GM19452 (cell line): ENCODE measurements around the gene SATB2.

Experiments
- ATAC-seq: cut with Tn5 transposase; IDR thresholded peaks from one replicate; pipeline ENCODE4 v1.9.1; 2021; ENCODE audit not compliant: unreplicated experiment

The SATB2 gene

DNA sequence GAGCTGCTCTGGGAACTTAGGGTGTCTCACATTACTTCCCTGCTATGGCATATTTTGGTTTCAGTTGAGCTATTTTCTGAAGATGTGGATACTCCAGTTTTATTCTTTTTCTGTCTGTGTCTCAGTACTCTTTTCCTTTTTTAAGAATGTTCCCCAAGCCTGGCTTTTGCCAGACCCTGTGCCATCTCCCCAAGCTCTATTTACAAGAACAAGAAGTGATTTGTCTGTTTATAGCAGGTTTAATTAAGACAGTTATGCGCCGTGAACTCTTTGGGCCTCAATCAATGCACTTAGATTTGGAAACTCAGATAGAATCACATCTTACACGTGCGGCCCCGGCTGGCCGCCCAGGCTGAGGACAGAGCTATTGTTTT, 8.9 kb upstream of the SATB2 start:
- ATAC-seq = no peak

DNA sequence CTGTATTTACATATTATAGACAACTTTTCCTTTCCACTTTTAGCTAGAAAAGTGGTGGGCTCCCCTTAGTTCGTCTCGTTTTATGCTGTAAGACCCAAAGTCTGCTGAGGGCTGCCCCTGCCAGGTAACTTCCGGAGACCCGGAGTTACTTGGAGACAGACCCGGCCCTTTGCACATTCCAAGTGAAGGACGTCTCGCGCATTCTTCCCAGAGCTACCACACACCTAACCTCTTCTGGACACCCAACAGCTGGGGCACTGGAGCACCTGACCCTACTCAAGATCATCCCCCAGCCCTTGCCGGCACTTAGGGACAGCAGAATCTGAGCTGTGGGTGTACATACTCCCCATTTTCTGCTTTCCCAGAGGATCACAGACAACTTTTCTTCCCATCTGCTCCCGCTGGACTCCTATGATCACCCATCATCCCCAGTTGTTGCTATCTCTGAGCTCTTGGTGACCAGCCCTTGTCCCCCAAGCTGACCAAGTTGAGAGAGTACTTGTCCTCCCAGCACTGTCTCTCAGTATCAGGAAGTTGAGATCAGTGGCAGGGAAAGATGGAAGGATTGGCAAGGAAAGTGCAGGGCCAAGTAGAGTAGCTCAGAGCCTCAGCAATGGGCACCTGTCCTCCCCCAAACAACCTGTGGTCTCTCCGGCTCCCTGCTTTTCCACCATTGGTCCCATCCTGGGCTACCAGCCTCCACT, 8.4 kb upstream of the SATB2 start:
- no peak for ATAC-seq

DNA sequence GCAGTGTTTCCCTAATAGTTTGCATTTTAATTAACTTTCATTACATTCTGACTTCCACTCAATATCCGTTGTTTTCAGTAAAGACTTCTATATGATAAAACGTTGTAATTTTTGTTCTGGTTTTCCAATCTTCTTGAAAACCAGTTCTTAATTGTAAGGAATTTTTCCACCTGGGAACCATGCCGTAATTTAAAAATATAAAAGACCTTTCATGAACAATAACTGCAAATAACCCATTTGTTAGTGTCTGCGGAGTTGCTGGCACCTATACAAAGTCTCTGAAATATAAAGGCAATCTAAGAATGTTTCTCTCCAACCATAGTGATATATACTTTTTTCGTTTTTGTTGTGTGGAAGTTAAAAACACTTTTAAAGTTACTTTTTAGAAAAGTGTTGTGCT, 7.7 kb upstream of the SATB2 start:
- ATAC-seq = no peak

DNA sequence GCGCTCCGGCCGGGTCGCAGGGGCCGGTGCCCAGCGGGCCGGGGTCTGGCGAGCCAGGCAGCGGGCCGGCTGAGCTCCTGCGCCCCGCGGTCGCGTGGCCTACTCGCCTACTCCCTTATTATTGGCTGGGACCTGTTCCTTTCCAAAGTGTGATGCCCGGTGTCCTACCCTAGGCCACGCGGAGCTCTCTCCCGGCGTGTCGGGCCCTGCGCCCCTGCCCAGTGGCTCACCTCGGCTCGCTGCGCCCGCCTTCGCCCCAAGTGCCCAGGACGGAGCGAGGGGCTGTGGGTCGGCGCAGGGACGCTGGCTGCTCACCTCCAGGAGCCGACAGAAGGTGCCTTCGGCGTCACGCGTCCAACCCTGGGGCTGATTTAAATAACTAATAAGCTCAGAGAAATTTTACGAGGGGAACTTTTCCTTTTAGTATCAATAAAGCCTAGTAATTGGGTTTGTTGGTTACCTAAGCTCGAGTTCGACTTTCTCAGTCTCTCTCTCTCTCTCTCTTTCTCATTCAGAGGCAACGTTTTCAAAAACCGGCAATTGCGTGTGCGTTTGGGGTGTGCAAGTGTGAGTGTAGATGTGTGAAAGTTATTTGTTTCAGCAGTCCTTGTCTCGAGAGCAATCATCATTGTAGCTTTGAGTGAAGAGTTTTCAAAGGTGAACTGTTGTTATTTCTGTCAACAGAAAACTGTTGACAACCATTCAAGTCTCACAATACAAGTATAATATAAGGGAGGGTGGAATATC, 7.0 kb upstream of the SATB2 start:
- no peak for ATAC-seq

DNA sequence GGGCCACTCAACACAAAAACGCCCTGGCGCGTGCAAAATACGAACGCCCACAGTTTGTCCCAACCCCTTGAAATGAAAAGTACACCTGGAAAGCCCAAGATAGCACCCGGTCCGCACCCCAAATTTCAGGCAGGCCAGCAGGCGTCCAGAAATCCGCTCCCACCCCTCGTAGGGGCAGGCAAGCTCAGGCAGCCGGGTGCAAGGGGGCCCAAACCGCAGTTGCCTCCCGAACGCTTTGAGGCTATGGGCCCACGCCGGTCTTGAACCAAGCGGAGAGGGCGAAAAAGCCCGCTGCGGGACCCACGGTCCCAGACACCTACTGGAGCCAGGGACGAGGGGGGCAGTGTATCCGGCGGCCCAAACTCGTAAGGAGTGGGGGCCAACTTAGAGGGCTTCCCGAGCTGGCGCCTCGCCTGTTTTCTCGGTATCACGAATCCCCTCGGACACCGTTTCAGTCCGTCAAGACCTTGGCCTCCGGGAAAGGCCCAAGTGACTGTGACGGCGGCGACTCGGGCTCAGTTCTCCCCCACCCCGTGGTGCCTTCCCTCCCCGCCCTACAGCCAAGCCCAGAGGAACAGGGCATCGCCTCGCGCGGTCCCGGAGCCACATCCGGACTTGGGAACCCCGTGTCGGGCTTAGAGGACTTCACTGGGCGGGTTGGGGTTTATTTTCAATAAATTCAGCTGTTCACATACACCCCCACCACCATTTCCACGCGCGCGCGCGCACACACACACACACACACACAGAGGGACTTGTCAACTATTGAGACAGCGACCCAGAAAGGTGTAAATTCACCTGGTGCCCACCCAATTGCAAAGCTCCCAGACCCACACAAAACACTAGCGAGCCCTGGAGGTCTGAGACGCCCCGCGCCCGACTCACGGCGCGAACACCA, 6.2 kb upstream of the SATB2 start:
- no peak for ATAC-seq

DNA sequence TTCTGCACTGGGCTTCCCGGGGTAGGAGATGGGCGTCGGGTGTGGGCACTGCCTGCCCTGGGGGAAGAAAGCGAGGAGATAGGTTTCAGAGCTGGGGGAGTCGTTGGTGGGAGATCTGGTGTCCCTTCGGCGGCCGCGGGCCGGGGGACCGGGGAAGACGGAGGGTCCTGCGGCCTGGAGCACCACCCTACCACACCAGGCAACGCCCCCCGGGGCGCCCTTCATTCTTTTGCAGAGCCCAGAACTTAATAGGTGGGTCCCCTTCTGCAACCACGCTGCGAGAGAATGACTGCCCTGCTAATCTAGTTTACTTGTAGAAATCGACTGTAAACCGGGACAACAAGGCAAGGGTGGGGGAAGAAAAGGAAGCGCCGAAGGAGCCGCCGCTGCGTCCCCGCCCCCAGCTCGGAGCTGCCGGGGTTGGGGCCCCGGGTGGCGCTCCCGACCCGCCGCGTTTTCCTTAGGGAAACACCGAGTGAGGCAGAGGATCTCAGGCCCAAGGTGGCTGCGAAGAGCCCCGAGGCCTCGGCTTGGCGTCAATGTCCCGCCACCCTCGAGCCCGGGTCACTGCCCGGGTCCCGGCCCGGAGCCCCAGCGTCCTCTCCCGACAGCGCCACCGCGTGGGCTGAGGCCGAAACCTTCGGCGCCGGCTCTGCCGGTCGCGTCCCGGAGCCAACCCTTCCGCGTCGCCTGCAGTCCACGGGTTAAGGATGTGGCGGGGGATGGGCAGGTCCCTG, 5.4 kb upstream of the SATB2 start:
- ATAC-seq = no peak

DNA sequence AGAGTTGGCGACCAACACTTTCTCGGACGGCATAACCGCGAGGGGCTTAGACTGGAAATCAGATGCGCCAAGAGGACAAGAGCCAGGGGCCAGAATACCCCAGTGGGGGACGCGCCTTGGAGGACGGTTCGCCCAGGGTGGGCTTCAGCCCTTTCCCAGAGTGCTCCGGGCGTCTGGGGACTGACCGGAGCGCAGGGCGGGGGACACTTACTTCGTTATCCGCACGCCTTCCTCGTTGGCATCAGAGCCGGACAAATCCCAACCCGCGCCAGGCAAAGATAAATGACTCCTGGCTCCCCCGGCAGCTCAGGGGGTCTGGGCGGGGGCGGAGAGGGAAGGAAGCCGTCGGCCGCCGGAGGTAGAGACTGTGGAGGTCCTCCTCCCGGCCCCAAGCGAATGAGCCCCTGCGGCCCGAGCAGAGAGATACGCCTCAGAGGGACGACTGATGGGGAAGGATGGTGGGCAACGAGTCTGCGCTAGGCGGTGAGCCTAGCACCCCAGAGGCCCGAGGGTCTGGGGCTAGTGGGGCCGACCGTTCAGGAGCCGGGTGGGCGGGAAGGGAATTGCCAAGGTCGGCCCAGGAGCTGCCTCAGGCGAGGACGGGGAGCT, 4.7 kb upstream of the SATB2 start:
- ATAC-seq = no peak

DNA sequence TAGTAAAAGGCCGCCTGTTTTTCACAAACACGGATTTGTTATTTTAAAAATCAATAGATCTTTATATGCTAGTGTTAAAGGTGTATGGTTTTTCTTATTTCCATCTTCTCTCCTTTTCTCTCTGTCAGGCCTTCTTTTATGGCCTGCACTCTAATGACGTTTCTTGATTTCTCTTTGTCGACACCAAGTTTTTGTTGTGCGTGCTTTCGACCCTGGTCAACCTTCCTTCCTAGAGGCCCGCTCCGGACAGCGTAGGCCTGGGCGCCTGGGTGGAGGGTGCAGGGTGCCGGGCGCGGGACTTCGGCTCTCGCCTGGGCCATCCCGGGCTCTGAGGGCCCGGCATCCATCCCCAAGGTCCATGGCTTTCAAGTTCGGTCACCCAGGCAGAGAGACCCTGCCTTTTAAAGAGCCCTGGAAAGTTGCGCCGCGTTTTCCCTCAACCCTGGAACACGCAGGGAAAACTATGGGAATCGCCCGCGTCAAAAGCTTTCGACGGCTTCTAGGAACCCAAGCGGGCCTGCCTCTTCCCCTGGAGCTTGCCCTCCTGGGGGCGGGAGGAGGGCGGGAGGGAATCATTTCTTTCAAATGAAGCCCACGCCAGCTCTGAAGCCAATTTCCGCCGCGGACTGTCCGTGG, 4.1 kb upstream of the SATB2 start:
- no peak for ATAC-seq

DNA sequence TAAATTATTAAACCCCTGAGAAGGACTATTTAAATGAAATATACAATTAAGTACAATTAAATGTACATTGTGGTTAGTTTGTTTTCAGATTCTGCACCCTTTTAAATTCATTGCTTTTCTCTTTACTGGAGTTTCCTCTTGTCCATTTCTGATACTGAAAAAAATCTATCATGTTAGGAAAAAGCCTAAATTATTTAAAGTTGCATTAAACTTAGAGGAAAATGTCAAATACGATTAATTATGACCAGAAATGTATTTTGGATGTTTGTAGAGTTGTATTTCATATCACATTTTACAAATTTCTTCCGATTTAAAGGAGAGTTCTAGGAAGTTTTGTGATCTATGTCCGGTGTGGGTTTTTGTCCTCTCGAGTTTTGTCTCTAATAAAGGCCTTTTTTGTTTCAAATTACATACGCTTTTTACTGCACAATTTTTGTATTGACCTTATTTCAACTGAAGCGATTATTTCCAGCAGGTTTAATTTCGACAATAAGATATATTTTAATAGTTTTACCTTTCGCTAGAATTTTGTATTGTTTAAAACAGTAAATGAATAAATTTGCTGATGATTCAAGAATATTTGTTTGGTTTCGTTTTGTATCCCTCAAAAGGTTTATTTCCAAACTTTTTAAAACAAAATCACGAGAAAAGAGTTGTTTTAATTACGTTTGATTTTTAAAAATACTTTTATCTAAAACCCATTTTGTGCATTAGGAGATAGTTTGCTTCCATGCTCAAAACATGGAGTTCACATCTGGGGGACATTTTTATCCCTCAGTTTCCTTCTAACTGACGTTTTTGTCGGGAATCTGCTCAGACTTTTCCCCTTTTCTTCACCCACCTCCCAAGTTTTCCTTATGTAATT, 3.3 kb upstream of the SATB2 start:
- ATAC-seq = no peak

DNA sequence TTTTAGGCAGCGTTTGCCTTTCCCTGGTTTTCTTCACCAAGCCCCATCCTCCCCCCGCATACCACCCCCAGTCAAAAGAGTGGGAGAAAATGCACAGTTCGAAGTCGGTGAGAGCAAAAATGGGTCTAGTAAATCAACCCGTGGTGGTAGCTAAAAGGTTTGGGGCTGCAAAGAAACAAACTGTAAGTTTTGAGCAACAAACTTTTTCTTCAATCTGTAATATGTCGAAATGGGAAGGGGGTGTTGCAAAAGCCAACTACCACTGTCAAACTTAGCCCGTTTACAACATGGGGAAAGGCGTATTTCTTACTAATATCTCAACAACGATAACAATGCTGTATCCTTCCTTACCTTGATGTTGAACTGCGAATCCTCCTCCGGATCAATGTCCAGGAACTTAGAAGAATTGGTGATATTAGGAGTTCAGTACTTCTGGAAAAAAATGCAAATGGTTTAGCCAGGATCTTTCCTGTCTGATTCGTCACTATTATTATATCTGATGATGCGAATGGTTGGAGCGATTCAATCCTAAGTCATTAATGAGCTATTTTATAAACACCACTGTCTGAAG, 2.4 kb upstream of the SATB2 start:
- no peak for ATAC-seq

DNA sequence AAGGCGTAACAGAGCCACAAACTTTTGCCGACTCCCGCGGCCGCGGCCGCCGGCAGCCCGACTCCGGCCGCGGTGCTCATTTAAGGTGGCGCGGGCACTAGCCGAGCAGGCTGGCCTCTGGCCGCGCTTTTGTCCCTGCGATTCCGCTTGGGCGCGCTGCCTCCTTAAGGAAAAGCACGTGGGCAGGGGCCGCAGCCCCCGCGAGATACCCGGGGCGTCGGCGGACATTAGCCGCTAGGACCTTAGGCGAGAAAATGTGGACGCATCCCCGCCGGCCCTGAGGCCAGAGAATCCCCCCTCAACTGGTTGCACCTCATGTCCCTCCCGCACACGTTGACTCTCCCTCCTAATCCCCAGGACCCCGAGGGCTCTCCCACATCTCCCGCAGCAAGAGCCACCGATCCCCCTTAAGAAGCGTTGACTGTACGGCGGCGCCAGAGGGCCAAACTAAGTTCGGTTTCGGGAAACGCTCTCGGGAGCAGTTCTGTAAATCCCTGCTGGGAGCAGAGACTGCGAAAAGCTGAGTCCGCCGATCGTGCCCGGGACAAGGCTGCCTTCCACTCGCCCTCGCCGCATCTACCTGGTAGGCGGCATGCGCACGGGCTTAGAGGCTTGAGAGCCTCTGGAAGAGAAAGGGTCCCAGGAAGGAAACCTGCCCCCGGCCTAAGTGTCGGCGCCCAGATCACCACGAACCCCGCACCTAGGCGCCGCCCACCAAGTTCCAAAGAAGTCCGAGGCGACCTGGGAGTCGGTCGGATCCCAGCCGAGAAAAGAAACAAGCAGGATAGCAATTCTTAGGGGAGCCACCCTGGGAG, 1.8 kb upstream of the SATB2 start:
- peak; percentile 43 for ATAC-seq

DNA sequence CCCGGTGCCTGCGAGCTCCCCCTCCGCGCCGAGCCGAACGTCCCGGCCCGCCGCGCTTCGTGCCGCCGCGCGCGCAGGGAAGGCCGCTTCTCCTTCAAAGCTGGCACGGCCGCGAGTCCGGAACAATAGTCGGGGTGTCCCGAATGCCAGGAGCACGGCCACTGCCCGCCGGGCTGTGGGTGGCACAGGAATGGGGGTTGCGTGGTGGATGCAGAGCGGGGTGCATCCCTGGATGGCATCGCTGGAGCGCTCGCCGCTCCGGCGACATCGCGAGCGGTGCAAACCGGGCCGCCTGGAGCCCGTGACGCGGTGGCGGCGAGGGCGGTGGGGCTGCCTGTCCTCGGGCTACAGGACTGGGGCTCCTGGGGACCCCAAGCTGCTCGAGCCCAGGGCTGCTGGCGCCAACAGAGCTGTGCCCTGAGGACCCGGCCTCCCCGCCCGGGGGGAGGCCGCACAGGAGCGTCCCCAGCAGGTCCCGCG, 1.1 kb upstream of the SATB2 start:
- ATAC-seq = peak; percentile 35

DNA sequence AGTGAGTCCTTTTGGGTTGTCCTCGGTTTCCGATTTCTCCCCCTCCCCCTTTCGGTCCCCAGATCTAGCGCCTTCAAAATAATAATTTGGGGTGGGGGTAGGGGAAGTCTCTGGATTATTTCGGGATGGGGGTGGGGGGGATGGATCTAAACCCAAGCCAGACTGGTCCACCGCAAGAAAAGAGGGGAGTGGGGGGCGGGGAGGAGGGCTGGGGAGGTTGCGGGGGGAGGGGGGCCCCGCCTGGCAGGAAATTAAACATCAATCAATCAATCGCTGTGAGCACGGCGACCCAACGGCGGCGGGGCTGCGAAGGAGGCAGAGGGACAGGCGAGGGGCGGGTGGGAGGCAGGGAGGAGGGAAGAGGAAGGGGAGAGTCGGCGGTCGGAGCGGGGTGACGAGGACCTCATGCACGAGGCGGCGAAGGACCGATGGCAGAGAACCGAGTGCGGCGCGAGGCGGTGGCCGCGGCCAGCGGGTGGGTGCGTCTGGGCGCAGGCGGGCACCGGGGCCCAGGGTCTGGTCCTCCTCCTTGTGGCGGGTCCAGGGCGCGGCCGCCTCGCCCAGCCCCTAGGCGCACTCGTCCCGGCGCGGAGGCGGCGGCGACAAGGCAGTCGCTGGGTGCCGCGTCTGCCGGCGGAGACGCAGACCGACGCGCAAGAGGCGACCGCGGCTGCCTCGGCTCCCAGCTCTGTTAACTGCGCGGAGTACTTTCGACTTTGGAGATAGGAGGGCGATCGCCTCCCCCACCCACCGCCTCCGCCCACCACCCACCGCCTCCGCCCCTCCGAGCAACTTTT, 468 bp upstream of the SATB2 start:
- ATAC-seq = no peak

DNA sequence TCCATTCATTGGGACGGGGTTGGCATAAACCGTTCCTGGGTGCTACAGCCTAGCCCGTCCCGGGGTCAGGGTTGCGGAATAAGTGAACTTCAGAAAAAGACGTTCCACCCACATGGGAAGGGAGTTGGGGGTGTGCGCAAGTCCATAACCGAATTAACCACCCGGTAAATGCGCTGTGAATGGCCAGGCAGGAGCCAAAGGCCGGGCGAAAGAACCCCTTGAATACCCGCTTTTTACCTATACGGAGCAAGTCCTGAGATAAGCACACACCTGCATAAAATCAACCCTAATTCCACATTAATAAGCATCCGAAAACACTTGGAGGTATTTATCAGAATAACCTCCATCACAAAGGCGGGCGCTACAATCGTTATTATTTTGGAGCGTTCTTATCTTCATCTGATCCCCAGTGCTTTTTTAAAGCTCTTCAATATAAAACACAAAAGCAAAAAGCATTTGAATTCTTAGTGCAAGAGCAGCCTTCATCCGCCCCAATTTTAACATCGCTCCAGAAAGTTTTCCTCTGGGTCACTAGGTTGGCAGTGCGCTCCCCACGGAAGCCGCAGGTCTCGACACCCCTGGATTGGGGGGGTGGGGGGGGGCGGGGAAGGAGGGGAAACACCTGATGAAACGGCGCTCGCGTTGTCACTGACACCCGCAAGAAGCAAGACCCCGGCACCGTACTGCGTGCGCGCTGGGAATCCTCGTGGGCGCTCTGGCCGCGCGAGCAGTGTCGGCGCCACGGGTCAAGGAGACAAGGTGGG, 1.2 kb downstream of the SATB2 start:
- no peak for ATAC-seq

DNA sequence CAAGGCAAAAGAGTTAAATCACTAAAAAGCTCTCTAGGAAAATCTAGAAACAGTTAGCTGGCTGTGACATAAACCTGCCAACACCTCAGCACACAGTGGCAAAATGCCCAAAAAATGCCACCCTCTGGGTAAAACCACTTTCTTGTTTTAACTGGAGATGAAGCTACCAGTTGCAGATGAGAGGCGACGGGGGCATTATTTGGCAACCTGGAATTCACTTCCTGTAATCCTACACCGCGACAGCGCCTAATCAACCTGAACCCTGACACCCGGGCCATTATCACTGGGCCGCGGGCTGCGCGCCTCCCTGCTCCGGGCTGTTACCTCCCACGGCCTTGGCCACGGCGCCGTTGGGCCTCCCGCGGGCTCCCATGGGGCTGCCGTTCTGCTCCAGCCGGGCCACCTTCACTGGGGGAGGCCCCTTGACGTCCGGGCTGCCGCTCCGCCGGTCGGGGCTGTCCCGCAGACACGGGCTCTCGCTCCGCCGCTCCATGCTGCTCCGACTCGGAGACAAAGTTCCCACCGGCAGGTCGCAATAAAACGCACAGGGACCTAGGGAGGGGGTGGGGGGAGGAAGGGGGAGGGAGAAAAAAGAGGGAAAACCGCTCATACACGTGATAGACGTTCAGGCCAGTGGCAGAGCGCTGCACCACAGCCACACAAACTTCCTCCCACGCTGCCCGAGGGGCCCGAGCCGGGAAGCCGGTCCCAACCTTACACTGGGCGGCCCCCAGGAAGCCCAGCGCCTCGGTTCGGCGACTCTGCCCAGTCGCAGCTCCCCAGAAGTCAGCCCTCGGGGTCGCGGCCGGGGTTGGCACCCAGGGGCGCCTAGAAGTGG, 2.0 kb downstream of the SATB2 start:
- ATAC-seq = no peak

DNA sequence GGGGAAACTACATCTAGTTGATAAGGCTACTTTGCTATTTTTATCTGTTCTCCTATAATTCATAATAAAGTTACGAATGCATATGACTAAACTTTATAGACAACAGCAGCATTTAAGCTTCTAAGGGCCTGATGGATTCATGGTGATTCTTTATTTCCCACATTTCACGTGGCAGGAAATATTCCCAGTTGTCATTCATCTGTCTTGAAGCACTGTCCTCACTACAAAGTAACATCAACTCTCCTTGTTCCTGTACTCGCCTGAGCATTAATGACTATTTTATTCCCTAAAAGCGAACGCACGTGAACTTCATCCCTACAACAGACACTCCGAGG, 2.6 kb downstream of the SATB2 start:
- no peak for ATAC-seq
